Measurements from ENCODE around the gene MXD4. TPM values are rescaled to one million over a fixed set of nuclear protein-coding genes. Genes with fewer than 3 reads are reported as not detected.
A peak's percentile ranks its signal among the peaks of the same experiment; 100 is the strongest.

The MXD4 gene
- total RNA-seq, 6 donors from 2014 or later: 50.1 to 135 (median 76.4) TPM

- TF ChIP-seq CTCF (IDR thresholded peaks at IDR 0.05) (no peak), POLR2AphosphoS5 (IDR thresholded peaks at IDR 0.05) (no peak), EP300 (IDR thresholded peaks at IDR 0.05) (no peak), POLR2A (IDR thresholded peaks at IDR 0.05) (no peak)
- Histone ChIP-seq H3K4me1 (peaks cover 14 to 18% (median 15%) of the 10 kb centered on the region in 4 donors), H3K27ac (no peak overlapping the region), H3K4me3 (no peak overlapping the region), H3K36me3 (peaks cover 0 to 15% (median 7%) of the 10 kb centered on the region in 4 donors), H3K27me3 (no peaks in the 10 kb centered on the region), H3K9me3 (no peaks in the 10 kb centered on the region)
- ATAC-seq (ENCODE audit: low FRiP score in 2 of 2) (no peak), DNase-seq (peak in 1 of 2 donors; percentile 52)
- WGBS, 2 donors: 85 to 87% methylated on average over 7 to 12 of the region's 12 CpGs
These were observed 7.8 kb upstream of the MXD4 start for GRCh38 chr4:2269618-2270163.

GRCh38 chr4:2269206-2269531 lies 7.3 kb upstream of the MXD4 start:
- WGBS, 2 donors: 81 to 86% methylated on average over 3 to 5 of the region's 6 CpGs
- Histone ChIP-seq H3K4me1 (peaks cover 14 to 18% (median 15%) of the 10 kb centered on the region in 4 donors), H3K27ac (no peak overlapping the region), H3K36me3 (peaks cover 0 to 15% (median 7%) of the 10 kb centered on the region in 4 donors), H3K27me3 (no peaks in the 10 kb centered on the region), H3K9me3 (no peaks in the 10 kb centered on the region), H3K4me3 (no peak overlapping the region)
- DNase-seq (no peak), ATAC-seq (ENCODE audit: low FRiP score in 2 of 2) (no peak)
- TF ChIP-seq POLR2A (IDR thresholded peaks at IDR 0.05) (no peak), EP300 (IDR thresholded peaks at IDR 0.05) (no peak), POLR2AphosphoS5 (IDR thresholded peaks at IDR 0.05) (no peak), CTCF (IDR thresholded peaks at IDR 0.05) (no peak)

GRCh38 chr4:2268357-2269205 lies 6.7 kb upstream of the MXD4 start:
- DNase-seq: peak in 1 of 2 donors; percentile 75
- no peaks in the 10 kb centered on the region for H3K9me3 ChIP-seq
- 89 to 91% methylated on average over 5 to 21 of the region's 22 CpGs for WGBS, 2 donors
- H3K36me3 ChIP-seq: peaks cover 0 to 15% (median 7%) of the 10 kb centered on the region in 4 donors
- H3K4me1 ChIP-seq: peaks cover 15 to 21% (median 16%) of the 10 kb centered on the region in 4 donors
- H3K27ac ChIP-seq: no peak overlapping the region
- ATAC-seq (ENCODE audit: low FRiP score in 2 of 2): no peak
- TF ChIP-seq POLR2A (IDR thresholded peaks at IDR 0.05) (no peak), CTCF (IDR thresholded peaks at IDR 0.05) (no peak), POLR2AphosphoS5 (IDR thresholded peaks at IDR 0.05) (no peak), EP300 (IDR thresholded peaks at IDR 0.05) (no peak)
- no peaks in the 10 kb centered on the region for H3K27me3 ChIP-seq
- H3K4me3 ChIP-seq: no peak overlapping the region

- DNase-seq (peak in 1 of 2 donors; percentile 59), ATAC-seq (ENCODE audit: low FRiP score in 2 of 2) (no peak)
- peaks cover 20 to 29% (median 23%) of the 10 kb centered on the region in 4 donors for H3K4me1 ChIP-seq
- no peak overlapping the region for H3K27ac ChIP-seq
- no peaks in the 10 kb centered on the region for H3K9me3 ChIP-seq
- whole genome bisulfite sequencing, 2 donors: 90 to 98% methylated on average over 6 to 9 of the region's 12 CpGs
- no peaks in the 10 kb centered on the region for H3K27me3 ChIP-seq
- TF ChIP-seq POLR2AphosphoS5 (IDR thresholded peaks at IDR 0.05) (no peak), CTCF (IDR thresholded peaks at IDR 0.05) (no peak), EP300 (IDR thresholded peaks at IDR 0.05) (no peak), POLR2A (IDR thresholded peaks at IDR 0.05) (no peak)
- H3K36me3 ChIP-seq: peaks cover 0 to 15% (median 7%) of the 10 kb centered on the region in 4 donors
- no peak overlapping the region for H3K4me3 ChIP-seq
These were observed 5.9 kb upstream of the MXD4 start for GRCh38 chr4:2267841-2268240.

Measured in upper lobe of left lung (tissue), 6 donors.